VCaP (cell line): Measurements from ENCODE around the gene CACNA1D.

Experiments used
- H3K27ac ChIP-seq: fragments of 450-650 bp; 2 replicates; pipeline ENCODE4 v1.5.1; 2017
- CTCF ChIP-seq: fragments of 450-650 bp; conservative IDR thresholded peaks from 2 replicates; pipeline ENCODE4 v1.5.1; 2017; ENCODE audit warnings: mild to moderate bottlenecking, moderate library complexity

The CACNA1D gene

GRCh38 chr3:53616971-53617892, 122.8 kb downstream of the CACNA1D start:
- no peak overlapping the region for H3K27ac ChIP-seq
- no peak for TF ChIP-seq CTCF

DNA sequence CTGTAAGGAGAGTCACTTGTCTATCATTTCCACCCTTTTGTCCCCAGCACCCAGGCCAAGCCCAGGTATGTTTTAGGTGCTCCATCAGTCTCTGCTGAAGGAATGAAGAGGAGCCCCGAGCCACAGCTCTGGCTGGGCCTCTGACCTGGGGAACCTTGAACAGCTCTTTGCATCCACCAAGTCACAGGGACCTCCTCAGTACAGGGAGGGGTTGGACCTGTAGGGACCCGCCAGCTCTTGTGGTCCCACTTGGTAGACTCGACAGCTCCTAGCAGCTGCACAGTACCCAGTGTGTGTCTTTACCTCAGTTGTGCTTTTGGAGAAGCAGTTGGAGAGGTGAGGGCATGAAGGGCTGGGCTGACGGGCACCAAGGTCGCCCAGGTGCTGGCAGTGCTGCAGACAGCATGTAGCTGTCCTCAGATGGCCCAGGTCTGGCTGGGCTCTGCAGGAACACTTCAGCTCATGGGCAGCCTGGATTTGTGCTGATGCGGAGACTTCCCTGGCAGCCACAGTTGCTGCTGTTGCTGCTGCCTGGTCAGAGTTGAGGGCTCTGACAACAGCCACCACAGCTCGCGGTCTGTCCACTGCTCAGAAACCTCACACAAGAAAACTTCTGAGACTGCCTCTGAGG, 123.6 kb downstream of the CACNA1D start:
- TF ChIP-seq CTCF: no peak
- H3K27ac ChIP-seq: no peak overlapping the region

- no peak for TF ChIP-seq CTCF
- H3K27ac ChIP-seq: no peak overlapping the region
Measured at GRCh38 chr3:53618524-53618906, 124.1 kb downstream of the CACNA1D start.

DNA sequence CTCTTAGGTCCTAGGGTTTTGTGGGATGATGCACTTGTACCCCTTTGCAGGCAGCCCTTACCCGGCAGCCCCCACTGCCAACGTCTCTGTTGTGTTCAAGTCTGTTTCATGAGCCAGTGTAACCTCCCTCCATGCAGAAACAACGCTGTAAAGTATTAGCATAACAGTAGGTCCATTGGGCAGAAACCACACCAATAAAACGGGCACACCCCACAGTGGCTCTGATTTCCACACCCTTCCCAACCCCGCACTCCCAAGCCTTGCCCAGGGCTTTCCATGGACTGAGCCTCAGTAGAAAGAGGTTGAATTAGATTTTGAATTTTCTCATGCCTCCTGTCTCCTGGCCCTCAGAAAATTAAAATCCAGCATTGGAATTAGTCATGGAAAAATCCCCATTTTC, 124.5 kb downstream of the CACNA1D start:
- no peak overlapping the region for H3K27ac ChIP-seq
- no peak for TF ChIP-seq CTCF

- no peak for TF ChIP-seq CTCF
- H3K27ac ChIP-seq: no peak overlapping the region
Measured at GRCh38 chr3:53624061-53624857, 129.8 kb downstream of the CACNA1D start.

DNA sequence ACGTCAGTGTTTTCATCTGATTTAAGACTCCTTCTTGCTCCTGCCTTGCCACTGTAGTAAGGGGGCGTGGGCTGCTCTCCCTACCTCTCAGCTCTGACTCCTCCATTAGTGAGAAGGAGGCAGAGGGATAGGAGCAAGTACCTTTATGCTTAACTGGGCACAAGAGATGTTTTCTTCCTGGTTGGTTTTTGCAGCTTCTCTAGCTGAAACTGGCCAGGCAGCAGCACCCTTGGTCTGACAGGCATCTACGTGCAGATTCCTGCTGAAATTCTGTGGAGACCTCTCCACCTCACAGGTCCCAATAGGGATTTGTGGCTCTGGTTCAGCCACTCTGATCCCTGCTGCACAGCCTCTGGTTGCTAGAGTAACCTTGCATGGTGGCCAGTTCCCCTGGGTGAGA, 132.5 kb downstream of the CACNA1D start:
- no peak overlapping the region for H3K27ac ChIP-seq
- no peak for TF ChIP-seq CTCF
